Activated T-cell treated with anti-CD3 and anti-CD28 coated beads, Interleukin-2, amount 50 U/mL, for 72 hours (primary cell): ENCODE results near the gene CAB39L. TPM values are rescaled to one million over a fixed set of nuclear protein-coding genes. Genes with fewer than 3 reads are reported as not detected.
"Not testable (repeated sequence)": the region's sequence is repeated elsewhere in the genome, so short reads cannot be mapped to it uniquely, and the experiment has no call there.

Source experiments
- ATAC-seq, 2 donors: fragments of 150-1000 bp; cut with Tn5 transposase; replicated peaks in 1 of 2; 2 replicates each; pipeline ENCODE4 v1.10.0; 2021; ENCODE audit warnings: moderate library complexity in 2 of 2, mild to moderate bottlenecking in 1 of 2
- DNase-seq, 2 donors: peaks; one replicate each; pipeline ENCODE4 v3.0.0; 2021 to 2022; ENCODE audit warnings: mixed read lengths in 1 of 2
- H3K27ac Mint-ChIP-seq: one replicate; pipeline ENCODE4 v1.8.0; 2022; ENCODE audit warnings: mild to moderate bottlenecking, moderate library complexity, mixed read lengths
- H3K27me3 Mint-ChIP-seq: one replicate; pipeline ENCODE4 v1.8.0; 2022; ENCODE audit warnings: low read depth, mixed read lengths
- H3K36me3 Mint-ChIP-seq, 2 donors: one replicate each; pipeline ENCODE4 v1.8.0; 2022; ENCODE audit warnings: mixed read lengths in 2 of 2, mild to moderate bottlenecking in 1 of 2; ENCODE audit not compliant: insufficient read depth in 2 of 2
- H3K4me1 Mint-ChIP-seq: one replicate; pipeline ENCODE4 v1.8.0; 2022; ENCODE audit warnings: low read depth, mixed read lengths
- H3K4me3 Mint-ChIP-seq, 2 donors: one replicate each; pipeline ENCODE4 v1.8.0; 2022; ENCODE audit warnings: mild to moderate bottlenecking in 2 of 2, mixed read lengths in 2 of 2, moderate library complexity in 2 of 2
- H3K9me3 Mint-ChIP-seq, 2 donors: one replicate each; pipeline ENCODE4 v1.8.0; 2022; ENCODE audit warnings: mixed read lengths in 2 of 2
- total RNA-seq, 2 donors: library from RNA; stranded (reverse); gene quantifications; one replicate each; pipeline ENCODE4 v1.2.3, GENCODE V29; 2022

CAB39L gene
- total RNA-seq, 2 donors from 2014 or later = 4.4 to 10.0 TPM

DNA sequence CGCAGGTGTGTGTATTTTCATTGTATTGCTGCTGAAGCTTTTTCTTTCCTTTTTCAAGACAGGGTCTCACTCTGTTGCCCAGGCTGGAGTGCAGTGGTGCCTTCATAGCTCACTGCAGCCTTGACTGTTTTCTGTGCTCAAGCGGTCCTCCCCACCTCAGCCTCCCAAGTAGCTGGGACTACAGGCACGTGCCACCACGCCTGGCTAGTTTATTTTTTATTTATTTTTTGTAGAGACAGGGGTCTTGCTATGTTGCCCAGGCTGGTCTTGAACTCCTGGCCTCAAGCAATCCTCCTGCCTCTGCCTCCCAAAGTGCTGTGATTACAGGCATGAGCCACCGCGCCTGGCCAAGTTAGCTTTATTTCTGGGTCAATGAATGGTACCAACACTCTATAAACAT, 149.1 kb downstream of the CAB39L start:
- H3K36me3 Mint-ChIP-seq, H3K9me3 Mint-ChIP-seq, ATAC-seq, H3K27ac Mint-ChIP-seq, H3K27me3 Mint-ChIP-seq, DNase-seq, H3K4me3 Mint-ChIP-seq, H3K4me1 Mint-ChIP-seq: not testable (repeated sequence)

DNA sequence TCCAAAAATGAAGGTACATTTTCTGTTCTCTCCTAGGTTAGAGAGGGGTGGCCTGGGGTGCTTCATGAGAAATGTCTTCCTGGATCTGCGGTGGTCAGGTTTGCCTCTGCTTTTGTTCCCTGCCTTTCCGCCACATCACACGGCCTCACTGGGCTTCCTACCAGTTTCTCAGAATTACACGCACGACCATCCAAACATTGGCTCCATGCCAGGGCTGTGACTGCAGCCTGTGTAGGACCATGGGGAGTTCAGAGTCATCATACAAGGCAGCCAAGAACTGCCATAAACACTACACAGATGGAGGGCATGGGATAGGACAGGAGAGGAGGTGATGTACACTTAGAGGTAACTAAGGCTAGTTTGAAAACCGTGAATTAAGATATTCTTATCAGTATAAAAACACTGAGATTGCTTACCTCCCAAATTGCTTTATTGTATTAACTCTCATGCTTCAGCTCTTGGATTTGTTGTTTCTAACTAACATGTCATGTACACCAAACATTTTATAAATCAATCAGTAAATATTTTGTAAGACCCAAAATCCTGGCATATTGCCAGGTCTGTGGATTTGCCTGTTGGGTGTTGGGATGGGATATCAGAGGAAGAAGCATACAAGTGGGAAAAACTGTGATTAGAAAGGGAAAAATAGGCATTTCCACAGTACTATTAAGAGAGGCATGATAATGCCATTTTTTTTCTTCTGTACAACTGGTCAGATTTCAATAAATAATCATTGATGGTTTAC, 150.9 kb downstream of the CAB39L start:
- peak overlapping the region in 1 of 2 donors; percentile 16 for H3K4me3 Mint-ChIP-seq
- no peaks in the 10 kb centered on the region for H3K9me3 Mint-ChIP-seq
- peaks cover 8% of the 10 kb centered on the region for H3K4me1 Mint-ChIP-seq
- no peaks in the 10 kb centered on the region for H3K36me3 Mint-ChIP-seq
- H3K27ac Mint-ChIP-seq = no peak overlapping the region
- DNase-seq (peak; percentile 42 to 51), ATAC-seq (peak; percentile 58 to 84)
- no peaks in the 10 kb centered on the region for H3K27me3 Mint-ChIP-seq

DNA sequence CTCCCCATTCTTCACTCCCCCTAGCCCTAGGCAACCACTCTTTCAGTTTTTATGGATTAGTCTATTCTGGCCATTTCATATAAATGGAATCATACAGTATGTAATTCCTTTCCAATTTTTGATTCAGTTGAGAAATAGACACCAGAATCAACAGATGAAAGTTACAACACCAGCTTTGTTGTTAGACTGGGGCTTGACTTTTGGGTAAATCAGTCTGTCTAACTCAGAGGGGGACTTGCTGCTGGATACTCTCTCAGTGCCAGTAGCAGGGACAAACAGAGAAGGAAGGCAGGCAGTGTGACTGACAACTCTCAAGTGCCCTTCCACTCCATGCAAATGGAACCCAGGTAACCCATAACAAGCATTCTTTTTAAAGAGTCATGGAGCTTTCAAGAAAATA, 155.4 kb downstream of the CAB39L start:
- Mint-ChIP-seq H3K4me3 (no peak overlapping the region), H3K36me3 (no peaks in the 10 kb centered on the region), H3K27me3 (no peaks in the 10 kb centered on the region), H3K4me1 (peaks cover 8% of the 10 kb centered on the region), H3K9me3 (no peaks in the 10 kb centered on the region), H3K27ac (peak overlapping the region; percentile 59)
- DNase-seq = no peak
- no peak for ATAC-seq

DNA sequence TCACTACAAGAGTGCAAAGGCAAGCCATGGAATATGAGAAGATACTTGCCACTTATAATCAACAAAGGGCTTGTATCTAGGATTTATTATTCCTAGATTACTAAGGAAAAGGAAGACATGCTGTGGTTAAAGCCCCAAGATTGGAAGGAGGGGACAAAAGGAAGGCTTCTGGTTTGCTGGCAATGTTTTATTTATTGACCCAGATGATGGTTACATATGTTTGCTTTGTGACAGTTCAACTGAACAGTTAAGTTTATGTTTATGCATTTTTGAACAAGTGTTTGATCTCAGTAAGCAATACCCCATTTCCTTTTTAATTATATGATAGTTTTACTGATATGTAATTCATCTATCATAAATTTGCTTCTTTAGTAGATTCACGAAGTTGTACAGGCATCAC, 155.9 kb downstream of the CAB39L start:
- no peak for ATAC-seq
- no peak overlapping the region for H3K27ac Mint-ChIP-seq
- no peak for DNase-seq
- no peaks in the 10 kb centered on the region for H3K9me3 Mint-ChIP-seq
- H3K4me1 Mint-ChIP-seq = peaks cover 7% of the 10 kb centered on the region
- no peaks in the 10 kb centered on the region for H3K36me3 Mint-ChIP-seq
- no peak overlapping the region for H3K4me3 Mint-ChIP-seq
- H3K27me3 Mint-ChIP-seq = no peaks in the 10 kb centered on the region

DNA sequence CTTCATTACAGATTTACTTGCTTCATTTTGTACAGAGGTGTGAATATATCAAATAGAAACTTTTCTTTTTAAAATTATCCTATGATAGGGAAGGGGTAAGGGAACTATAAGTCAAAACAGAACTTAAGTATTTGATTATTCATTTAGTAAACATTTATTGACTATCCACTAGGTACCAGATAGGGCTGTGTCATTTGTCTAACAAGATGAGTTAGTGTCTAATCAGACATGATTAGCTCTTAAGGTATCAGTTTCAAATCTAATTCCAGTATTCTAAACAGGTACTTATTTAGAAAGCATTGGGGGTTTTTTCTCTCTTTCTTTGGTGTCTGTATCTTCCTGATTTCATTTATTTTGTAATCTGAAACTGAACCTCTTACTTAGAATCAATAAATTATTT, 164.0 kb downstream of the CAB39L start:
- Mint-ChIP-seq H3K27me3 (no peaks in the 10 kb centered on the region), H3K27ac (no peak overlapping the region), H3K36me3 (no peaks in the 10 kb centered on the region), H3K4me1 (no peaks in the 10 kb centered on the region), H3K4me3 (no peak overlapping the region), H3K9me3 (no peaks in the 10 kb centered on the region)
- no peak for ATAC-seq
- no peak for DNase-seq

DNA sequence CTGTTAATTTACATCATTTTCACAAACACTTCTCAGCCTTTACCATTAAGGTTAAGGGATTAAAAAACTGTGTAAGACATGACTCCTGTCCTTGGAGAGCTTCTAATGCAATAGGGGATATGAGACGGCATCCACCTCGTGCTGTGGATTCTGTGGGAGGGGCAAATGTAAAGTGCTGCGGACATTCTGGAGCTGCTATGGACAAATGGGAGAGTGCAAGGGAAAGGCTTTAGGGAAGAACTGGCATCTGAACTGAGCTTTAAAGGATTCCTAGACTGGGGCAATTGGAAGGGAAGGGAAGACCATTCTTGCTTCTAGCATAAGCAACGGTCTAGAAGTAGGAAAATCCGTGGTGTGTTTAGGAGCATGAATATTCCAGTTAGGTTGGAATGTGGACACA, 164.8 kb downstream of the CAB39L start:
- Mint-ChIP-seq H3K27ac (no peak overlapping the region), H3K27me3 (no peaks in the 10 kb centered on the region), H3K4me1 (no peaks in the 10 kb centered on the region), H3K9me3 (no peaks in the 10 kb centered on the region), H3K36me3 (no peaks in the 10 kb centered on the region), H3K4me3 (no peak overlapping the region)
- DNase-seq (no peak), ATAC-seq (no peak)

DNA sequence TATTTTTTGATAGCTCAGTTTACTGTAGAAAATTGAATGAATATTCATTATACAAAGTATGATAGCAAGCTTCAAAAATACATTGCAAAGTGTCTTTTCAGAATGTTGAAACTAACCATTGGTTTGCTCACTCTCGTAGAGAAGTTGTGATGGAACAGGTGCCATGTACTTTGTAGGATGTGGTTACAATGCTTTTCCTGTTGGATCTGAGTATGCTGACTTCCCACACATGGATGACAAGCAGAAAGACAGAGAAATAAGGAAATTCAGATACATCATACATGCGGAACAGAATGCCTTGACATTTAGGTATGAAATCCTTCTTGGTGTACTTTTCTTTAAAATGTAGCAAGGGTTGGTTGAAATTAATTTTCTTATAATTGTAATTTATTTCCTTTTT, 165.7 kb downstream of the CAB39L start:
- no peak overlapping the region for H3K27ac Mint-ChIP-seq
- H3K4me1 Mint-ChIP-seq = no peaks in the 10 kb centered on the region
- no peaks in the 10 kb centered on the region for H3K9me3 Mint-ChIP-seq
- DNase-seq = no peak
- H3K27me3 Mint-ChIP-seq = no peaks in the 10 kb centered on the region
- no peak overlapping the region for H3K4me3 Mint-ChIP-seq
- H3K36me3 Mint-ChIP-seq = no peaks in the 10 kb centered on the region
- no peak for ATAC-seq

DNA sequence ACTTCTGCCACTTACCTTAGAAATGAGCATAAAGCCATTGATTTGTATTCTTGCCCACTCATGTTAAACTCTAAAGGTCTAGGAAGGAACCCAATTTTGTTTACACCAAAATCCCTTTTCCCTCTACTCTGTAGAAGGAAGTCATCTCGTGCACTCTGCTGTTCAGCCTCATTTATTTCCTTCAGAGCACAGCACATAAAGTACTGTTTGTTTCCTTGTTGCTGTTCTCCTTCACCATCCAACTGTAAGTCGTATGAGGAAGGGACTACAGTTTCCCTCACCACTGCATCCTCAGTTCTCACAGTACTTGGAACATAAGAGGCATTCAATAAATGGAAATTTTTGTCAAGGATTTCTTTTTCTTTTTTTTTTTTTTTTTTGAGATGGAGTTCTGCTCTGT, 171.6 kb downstream of the CAB39L start:
- Mint-ChIP-seq H3K36me3 (peaks cover 0 to 3% of the 10 kb centered on the region in 2 donors), H3K9me3 (no peaks in the 10 kb centered on the region), H3K27me3 (no peaks in the 10 kb centered on the region), H3K4me1 (peaks cover 13% of the 10 kb centered on the region), H3K27ac (no peak overlapping the region), H3K4me3 (no peak overlapping the region)
- DNase-seq (no peak), ATAC-seq (no peak)

DNA sequence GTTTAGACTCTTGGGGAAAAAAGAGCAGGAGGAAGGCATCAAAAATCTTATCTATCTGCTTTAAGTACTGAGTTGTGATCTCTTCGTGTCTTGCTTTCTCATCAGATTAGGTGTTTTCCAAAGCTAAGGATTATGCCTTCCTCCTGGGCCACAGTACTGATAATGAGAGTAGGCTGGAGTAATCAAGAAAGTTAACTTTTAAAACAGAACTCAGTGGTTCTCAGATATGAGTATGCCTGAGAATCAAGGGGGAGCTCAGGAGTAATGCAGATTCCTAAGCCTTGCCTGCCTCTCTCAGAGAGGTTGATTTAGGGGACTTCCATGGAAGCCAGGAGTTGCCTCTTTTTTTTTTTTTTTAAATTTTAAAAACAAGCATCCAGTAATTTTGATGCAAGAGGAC, 172.6 kb downstream of the CAB39L start:
- Mint-ChIP-seq H3K4me1 (peaks cover 13% of the 10 kb centered on the region), H3K27ac (peak overlapping the region; percentile 30), H3K36me3 (peaks cover 0 to 3% of the 10 kb centered on the region in 2 donors), H3K4me3 (peak overlapping the region in 1 of 2 donors; percentile 13), H3K9me3 (no peaks in the 10 kb centered on the region), H3K27me3 (no peaks in the 10 kb centered on the region)
- no peak for DNase-seq
- peak; percentile 84 to 98 for ATAC-seq

DNA sequence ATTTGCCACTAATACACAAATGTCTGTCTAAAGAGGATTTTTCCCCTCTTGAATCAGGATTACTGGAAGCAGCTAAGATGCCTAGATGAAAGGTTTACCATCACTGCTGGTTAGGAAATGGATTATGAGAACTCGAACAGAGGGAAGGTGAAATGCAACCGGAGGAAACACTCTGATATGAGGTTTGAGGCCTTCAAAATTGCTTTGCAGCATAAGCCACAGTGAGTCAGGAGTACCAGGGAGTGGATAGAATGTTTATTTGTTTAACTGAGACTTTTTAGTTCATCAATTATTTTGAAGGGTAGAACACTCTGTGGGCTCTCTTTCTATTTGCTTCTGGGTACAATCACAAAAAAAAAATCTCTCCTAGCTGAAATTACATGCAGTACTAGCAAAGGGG, 178.0 kb downstream of the CAB39L start:
- no peak overlapping the region for H3K4me3 Mint-ChIP-seq
- peaks cover 2% of the 10 kb centered on the region for H3K4me1 Mint-ChIP-seq
- H3K27me3 Mint-ChIP-seq = no peaks in the 10 kb centered on the region
- peaks cover 0 to 8% of the 10 kb centered on the region in 2 donors for H3K36me3 Mint-ChIP-seq
- H3K27ac Mint-ChIP-seq = no peak overlapping the region
- no peak for DNase-seq
- H3K9me3 Mint-ChIP-seq = no peaks in the 10 kb centered on the region
- no peak for ATAC-seq

DNA sequence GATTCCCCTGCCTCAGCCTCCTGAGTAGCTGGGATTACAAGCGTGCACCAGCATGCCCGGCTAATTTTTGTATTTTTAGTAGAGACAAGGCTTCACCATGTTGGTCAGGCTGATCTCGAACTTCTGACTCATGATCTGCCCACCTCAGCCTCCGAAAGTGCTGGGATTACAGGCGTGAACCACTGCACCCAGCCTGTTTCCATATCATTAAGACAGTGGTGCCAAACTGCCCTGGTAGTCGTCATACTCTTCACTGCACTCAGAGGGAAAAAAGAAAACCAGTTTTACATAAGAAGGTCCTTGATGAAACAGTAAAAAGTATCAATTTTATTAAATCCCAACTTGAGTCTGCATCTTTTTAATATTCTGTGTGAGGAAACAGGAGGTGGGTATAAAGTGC, 181.2 kb downstream of the CAB39L start:
- H3K27me3 Mint-ChIP-seq = no peaks in the 10 kb centered on the region
- ATAC-seq = peak in 1 of 2 donors; percentile 53
- H3K4me3 Mint-ChIP-seq = no peak overlapping the region
- no peak for DNase-seq
- H3K27ac Mint-ChIP-seq = no peak overlapping the region
- no peaks in the 10 kb centered on the region for H3K9me3 Mint-ChIP-seq
- H3K36me3 Mint-ChIP-seq = peaks cover 2 to 15% of the 10 kb centered on the region in 2 donors
- peaks cover 10% of the 10 kb centered on the region for H3K4me1 Mint-ChIP-seq

DNA sequence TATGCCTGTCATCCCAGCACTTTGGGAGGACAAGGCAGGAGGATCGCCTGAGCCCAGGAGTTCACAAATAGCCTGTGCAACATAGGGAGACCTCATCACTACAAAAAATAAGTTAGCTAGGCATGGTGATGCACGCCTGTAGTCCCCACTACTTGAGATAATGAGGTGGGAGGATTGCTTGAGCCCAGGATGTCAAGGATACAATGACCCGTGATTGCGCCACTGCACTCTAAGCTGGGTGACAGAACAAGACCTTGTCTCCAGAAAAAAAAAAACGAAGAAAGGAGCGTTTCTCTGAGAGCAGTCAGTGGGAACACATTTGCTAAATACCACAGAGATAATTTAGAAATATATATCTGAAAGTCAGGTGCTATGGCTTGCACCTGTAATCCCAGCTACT, 184.3 kb downstream of the CAB39L start:
- no peak for DNase-seq
- H3K36me3 Mint-ChIP-seq = peaks cover 5 to 19% of the 10 kb centered on the region in 2 donors
- no peak overlapping the region for H3K27ac Mint-ChIP-seq
- peaks cover 21% of the 10 kb centered on the region for H3K4me1 Mint-ChIP-seq
- ATAC-seq = no peak
- H3K4me3 Mint-ChIP-seq = no peak overlapping the region
- no peaks in the 10 kb centered on the region for H3K9me3 Mint-ChIP-seq
- H3K27me3 Mint-ChIP-seq = no peaks in the 10 kb centered on the region
